Coronary artery (tissue), 2 donors: ENCODE measurements around the gene DNPEP.
A peak's percentile ranks its signal among the peaks of the same experiment; 100 is the strongest.

Source experiments
- DNase-seq: peaks from one replicate; pipeline ENCODE4 v3.0.0-alpha.2; 2017; ENCODE audit warnings: low spot score
- H3K27ac ChIP-seq, 2 donors: fragments of 200-600 bp; sonication (generic); one replicate each; pipeline ENCODE4 v1.5.1; 2016 to 2019
- H3K4me3 ChIP-seq: fragments of 200-600 bp; sonication (generic); 2 replicates; pipeline ENCODE4 v1.5.1; 2016; ENCODE audit warnings: mild to moderate bottlenecking, moderate library complexity
- CTCF ChIP-seq: fragments of 200-600 bp; sonication (generic); IDR thresholded peaks from one replicate; pipeline ENCODE4 v1.5.1; 2019; ENCODE audit warnings: antibody characterized with exemption

The DNPEP gene

GRCh38 chr2:219388121-219388906, 602 bp upstream of the DNPEP start:
- DNase-seq: peak; percentile 99
- peak; percentile 47 for TF ChIP-seq CTCF
- peak overlapping the region; percentile 59 to 100 for H3K27ac ChIP-seq
- peak overlapping the region; percentile 98 for H3K4me3 ChIP-seq

DNA sequence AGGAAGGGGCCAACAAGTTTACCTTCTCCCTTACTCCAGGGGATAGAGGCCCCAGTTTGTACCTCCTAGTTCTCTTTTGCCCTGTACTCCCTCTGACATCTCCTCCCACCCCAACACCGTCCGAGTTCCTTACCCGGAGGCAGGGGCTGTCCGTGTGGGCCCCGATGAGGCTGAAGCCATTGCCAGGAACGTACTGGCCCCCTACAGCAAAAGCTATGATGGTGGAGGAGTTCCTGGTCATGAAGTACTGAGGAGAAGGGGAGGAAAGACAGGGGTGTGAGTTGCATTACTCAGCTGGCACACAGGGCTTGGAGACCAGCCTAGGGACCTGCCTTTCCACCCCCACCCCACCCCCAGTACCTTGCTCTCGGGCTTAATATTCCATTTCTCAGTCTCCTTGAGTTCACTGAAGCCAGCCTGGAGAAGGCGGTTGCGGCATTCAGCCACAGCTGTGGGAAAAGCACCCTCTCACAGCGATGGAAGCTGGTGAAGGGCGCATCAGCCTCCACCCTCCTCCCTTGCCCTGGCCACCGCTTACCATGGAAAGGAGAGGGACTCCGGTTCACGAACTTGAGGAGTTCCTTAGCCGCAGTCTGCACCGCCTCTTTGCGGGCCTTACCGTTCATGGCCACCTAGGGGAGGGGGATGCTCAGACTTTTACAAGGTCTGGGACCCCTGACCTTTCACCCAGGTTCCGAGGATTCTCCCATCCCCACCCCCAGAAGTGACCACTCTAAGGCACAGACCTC, 1.0 kb downstream of the DNPEP start:
- no peak for DNase-seq
- no peak for TF ChIP-seq CTCF
- H3K27ac ChIP-seq: peak overlapping the region; percentile 93 to 100

DNA sequence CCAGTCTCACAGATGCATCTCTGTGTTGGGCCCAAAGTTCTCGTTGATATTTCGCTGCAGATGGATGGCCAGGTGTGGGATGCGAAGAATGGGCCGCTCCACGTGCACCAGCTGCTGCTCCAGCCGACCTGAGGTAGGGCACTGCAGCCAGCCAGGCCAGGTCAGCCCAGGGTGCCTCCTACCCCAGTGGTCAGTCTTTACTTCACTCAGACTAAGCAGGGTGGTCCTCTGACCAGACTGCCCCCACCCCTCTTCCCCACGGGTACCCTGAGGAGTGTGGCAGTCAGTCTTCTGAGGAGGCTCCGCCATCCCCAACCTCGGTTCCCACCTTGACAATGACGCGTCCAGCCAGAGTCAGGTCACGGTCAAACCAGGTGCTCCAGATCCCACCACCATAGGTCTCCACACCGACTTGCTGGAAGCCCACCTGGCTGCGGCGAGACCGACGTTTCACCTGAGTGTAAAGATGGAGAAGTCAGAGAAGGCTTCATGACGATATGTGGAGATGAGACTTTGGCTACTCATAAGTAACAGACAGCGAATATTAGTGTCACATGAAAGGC, 1.7 kb downstream of the DNPEP start:
- no peak for TF ChIP-seq CTCF
- Histone ChIP-seq H3K27ac (no peak overlapping the region), H3K4me3 (peak overlapping the region; percentile 98)
- no peak for DNase-seq

More for the DNA sequence above, 1.0 kb downstream of the DNPEP start:
- peak overlapping the region; percentile 98 for H3K4me3 ChIP-seq

DNA sequence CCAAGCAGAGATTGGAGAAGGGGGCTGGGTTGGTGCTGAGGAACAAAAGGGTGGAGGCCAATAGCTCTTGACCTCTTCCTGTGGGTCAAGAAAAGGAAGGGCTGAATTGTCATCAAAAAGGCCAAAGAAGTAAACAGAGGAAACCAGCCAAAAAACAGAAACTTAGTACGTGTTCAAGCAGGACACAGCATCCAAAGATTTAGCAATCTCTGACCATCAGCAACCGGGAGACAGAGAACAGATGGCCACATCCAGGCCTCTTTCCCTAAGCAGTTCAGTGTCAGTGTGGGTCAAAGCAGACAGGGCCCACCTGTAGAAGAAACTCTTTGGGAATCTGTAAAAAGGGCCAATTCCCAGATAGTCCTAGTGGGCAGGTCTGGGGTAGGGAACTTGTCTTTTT, 2.9 kb downstream of the DNPEP start:
- DNase-seq: no peak

DNA sequence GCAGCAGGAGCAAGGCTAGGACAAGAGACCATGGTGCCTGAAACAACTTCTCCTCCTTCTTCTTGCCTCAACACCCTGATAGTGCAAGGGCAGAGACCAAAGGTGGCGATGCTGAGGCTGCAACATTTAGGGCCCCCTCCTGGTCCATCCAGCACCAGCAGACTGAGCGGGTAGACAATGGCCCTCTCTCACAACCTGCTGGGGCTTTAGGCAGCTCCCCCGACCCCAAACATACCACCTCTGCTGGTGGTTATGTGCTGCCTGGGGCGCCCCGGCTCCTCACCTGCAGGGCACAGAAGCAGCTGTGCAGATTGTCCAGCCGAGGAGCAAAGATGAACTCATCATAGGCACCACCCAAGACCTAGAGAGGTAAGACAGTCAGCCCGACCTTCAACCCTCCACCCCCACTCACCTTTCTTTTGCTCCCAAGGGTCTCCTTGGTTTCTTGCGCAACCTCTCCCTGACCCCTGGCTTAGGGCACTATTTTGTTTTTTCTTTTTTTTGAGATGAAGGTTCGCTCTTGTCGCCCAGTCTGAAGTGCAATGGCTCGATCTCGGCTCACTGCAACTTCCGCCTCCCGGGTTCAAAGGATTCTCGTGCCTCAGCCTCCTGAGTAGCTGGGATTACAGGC, 3.5 kb downstream of the DNPEP start:
- Histone ChIP-seq H3K4me3 (no peak overlapping the region), H3K27ac (no peak overlapping the region)
- no peak for DNase-seq
- no peak for TF ChIP-seq CTCF

More for the DNA sequence above, 2.9 kb downstream of the DNPEP start:
- H3K27ac ChIP-seq: no peak overlapping the region
- no peak overlapping the region for H3K4me3 ChIP-seq
- no peak for TF ChIP-seq CTCF

- no peak overlapping the region for H3K4me3 ChIP-seq
- H3K27ac ChIP-seq: no peak overlapping the region
- no peak for TF ChIP-seq CTCF
- no peak for DNase-seq
These were observed 6.3 kb downstream of the DNPEP start for GRCh38 chr2:219381448-219381847.
